ENCODE data around the gene RUFY4. TPM values are rescaled to one million over a fixed set of nuclear protein-coding genes. Genes with fewer than 3 reads are reported as not detected.

RUFY4 gene
- total RNA-seq, 1 experiment from 2014 or later: 0.21 TPM

- no peak overlapping the region for H3K4me3 Mint-ChIP-seq (ENCODE audit: low read depth, unreplicated experiment)
- BruUV-seq (replicated peaks): no TSS peak
- DNase-seq: peak; percentile 65
- no peaks in the 10 kb centered on the region for H3K9me3 Mint-ChIP-seq (ENCODE audit: low read depth, unreplicated experiment)
- no peak overlapping the region for H3K27ac Mint-ChIP-seq (ENCODE audit: unreplicated experiment)
- H3K27me3 Mint-ChIP-seq (ENCODE audit: unreplicated experiment): peaks cover 87% of the 10 kb centered on the region
- intact Hi-C loops (cut with micrococcal nuclease; ENCODE audit: unreplicated experiment): no loop called here
- CTCF ChIA-PET: interaction anchor here (1.3 kb wide), 1 partner anchor 289 kb away, joined by 4 read pairs; no protein-coding TSS in a partner anchor
- peak; percentile 36 for TF ChIP-seq CTCF (IDR thresholded peaks at IDR 0.05; ENCODE audit: unreplicated experiment)
- no peaks in the 10 kb centered on the region for H3K4me1 Mint-ChIP-seq (ENCODE audit: low read depth, unreplicated experiment)
- H3K36me3 Mint-ChIP-seq (ENCODE audit: insufficient read depth, unreplicated experiment): peaks cover 2% of the 10 kb centered on the region
Observed at GRCh38 chr2:218074031-218074430, 5.0 kb downstream of the RUFY4 start.

- CTCF ChIA-PET: no interaction called here
Observed at GRCh38 chr2:218075975-218076811, 7.1 kb downstream of the RUFY4 start.

DNA sequence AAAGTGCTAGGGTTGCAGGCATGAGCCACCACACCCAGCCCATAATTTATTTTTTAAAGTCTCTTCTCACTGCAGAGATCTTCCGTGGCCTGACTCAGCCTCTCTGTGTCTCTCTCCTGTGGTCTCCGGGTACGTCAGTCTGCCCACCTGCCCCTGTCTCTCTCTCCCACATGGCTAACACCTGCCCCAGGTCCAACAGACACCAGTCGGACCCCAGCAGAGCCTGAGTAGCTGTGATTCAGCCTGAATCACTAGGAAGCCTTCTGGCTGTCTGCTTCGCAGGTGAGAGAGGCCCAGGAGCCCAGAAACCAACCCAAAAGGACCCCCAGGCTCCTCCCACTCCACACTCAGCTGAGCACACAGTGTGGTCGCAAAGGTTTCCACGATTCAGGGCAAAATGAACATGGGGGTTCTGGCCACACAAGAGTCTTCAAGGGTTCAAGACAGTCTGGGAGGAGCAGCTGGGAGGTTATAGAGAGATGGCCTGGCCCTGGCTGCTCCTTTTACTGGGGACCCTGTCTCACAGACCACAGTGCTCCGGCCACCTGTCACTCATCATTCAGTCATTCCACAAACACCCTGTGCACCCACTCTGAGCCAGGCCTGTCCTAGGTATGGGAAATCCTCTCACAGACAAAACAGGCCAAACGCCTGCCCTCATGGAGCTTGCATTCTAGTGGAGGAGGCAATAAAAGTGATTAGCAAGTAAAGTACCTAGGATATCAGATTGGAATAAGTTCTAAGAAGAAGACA is 8.6 kb downstream of the RUFY4 start:
- TF ChIP-seq CTCF (IDR thresholded peaks at IDR 0.05; ENCODE audit: unreplicated experiment): no peak
- Mint-ChIP-seq H3K27ac (ENCODE audit: unreplicated experiment) (no peak overlapping the region), H3K4me3 (ENCODE audit: low read depth, unreplicated experiment) (no peak overlapping the region), H3K36me3 (ENCODE audit: insufficient read depth, unreplicated experiment) (no peaks in the 10 kb centered on the region), H3K27me3 (ENCODE audit: unreplicated experiment) (peaks cover 85% of the 10 kb centered on the region), H3K9me3 (ENCODE audit: low read depth, unreplicated experiment) (no peaks in the 10 kb centered on the region), H3K4me1 (ENCODE audit: low read depth, unreplicated experiment) (no peaks in the 10 kb centered on the region)
- CTCF ChIA-PET: no interaction called here
- intact Hi-C loops (cut with micrococcal nuclease; ENCODE audit: unreplicated experiment): no loop called here
- BruUV-seq (replicated peaks): no TSS peak
- no peak for DNase-seq

More at GRCh38 chr2:218075975-218076811, 7.1 kb downstream of the RUFY4 start:
- H3K4me3 Mint-ChIP-seq (ENCODE audit: low read depth, unreplicated experiment): no peak overlapping the region
- BruUV-seq (replicated peaks): no TSS peak
- no peak for DNase-seq
- intact Hi-C loops (cut with micrococcal nuclease; ENCODE audit: unreplicated experiment): no loop called here
- H3K4me1 Mint-ChIP-seq (ENCODE audit: low read depth, unreplicated experiment): no peaks in the 10 kb centered on the region
- no peak overlapping the region for H3K27ac Mint-ChIP-seq (ENCODE audit: unreplicated experiment)
- H3K9me3 Mint-ChIP-seq (ENCODE audit: low read depth, unreplicated experiment): no peaks in the 10 kb centered on the region
- peaks cover 94% of the 10 kb centered on the region for H3K27me3 Mint-ChIP-seq (ENCODE audit: unreplicated experiment)
- no peaks in the 10 kb centered on the region for H3K36me3 Mint-ChIP-seq (ENCODE audit: insufficient read depth, unreplicated experiment)
- TF ChIP-seq CTCF (IDR thresholded peaks at IDR 0.05; ENCODE audit: unreplicated experiment): no peak

DNA sequence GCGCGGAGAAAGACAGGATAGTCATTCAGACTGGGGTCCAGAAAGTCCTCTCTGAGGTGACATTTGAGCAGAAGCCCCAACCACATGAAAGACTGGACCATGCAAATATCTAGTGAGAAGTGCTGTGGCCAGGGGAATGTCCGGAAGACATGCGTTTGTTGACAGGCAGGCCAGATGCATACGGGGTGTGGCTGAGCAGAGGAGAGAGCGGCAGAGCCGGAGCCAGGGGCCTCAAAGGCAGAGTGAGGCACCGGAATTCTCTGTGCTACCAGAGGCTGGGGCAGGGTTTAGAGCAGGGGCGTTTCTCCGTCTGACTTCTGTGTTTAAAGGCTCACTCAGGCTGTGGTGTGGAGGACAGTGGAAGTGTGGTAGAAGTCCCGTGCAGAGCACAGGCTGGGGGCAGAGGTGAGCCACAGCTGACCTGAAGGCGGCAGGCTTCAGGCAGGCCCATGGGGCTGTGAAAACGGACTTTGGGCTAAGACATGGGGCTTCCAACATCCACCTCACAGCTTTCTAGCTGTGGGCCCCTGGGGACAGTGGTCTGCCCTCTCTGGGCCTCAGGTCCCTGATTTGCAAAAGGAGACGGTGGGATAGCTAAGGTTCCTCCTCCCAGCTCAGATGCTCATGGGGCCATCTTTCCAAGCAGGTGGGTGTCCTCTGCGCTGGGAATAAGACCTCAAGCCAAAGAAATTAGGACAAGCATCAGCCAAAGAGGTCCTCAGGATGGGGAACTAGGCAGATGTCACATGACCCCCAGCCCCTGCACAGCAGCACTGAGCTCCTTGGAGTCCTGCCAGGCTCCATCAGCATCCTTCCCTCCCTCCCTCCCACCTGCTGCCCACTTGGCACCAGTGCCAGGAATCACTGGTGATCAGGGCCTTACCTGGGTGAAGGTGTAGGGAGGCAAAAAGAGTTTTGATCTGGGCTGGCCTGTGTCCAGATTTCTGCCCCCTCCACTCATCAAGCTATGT is 11.2 kb downstream of the RUFY4 start:
- intact Hi-C loops (cut with micrococcal nuclease; ENCODE audit: unreplicated experiment): no loop called here
- Mint-ChIP-seq H3K4me3 (ENCODE audit: low read depth, unreplicated experiment) (no peak overlapping the region), H3K9me3 (ENCODE audit: low read depth, unreplicated experiment) (peaks cover 1% of the 10 kb centered on the region), H3K27ac (ENCODE audit: unreplicated experiment) (no peak overlapping the region), H3K27me3 (ENCODE audit: unreplicated experiment) (peaks cover 64% of the 10 kb centered on the region), H3K4me1 (ENCODE audit: low read depth, unreplicated experiment) (no peaks in the 10 kb centered on the region), H3K36me3 (ENCODE audit: insufficient read depth, unreplicated experiment) (no peaks in the 10 kb centered on the region)
- no peak for DNase-seq
- no peak for TF ChIP-seq CTCF (IDR thresholded peaks at IDR 0.05; ENCODE audit: unreplicated experiment)
- no TSS peak for BruUV-seq (replicated peaks)
- CTCF ChIA-PET: interaction anchor here (0.6 to 1.1 kb wide), 2 partner anchors 29 to 294 kb away, joined by 3 read pairs; no protein-coding TSS in a partner anchor
